ENCODE data around the gene TIAM1.

TIAM1 gene

DNA sequence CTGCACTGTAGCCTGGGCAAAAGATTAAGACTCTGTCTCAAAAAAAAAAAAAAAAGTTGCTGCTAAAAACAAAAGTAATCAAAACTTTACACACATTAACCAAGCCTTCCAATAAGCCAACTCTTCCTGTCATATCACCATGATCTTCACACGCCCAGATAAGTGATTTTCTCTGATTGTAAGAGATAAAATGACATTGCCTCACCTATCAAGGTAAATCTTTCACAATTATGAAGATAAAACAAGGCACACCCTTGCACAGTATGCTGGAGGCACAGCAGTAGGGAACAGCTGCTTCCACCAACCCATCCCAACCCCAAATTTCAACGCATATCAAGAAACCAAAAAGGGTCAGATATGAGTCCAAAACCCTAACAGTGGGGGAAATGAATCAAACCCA is 8.8 kb upstream of the TIAM1 start:
- DNase-seq (ENCODE audit: low read depth): no peak

GRCh38 chr21:31351960-31352359 is 7.9 kb upstream of the TIAM1 start:
- DNase-seq (ENCODE audit: low read depth): no peak

GRCh38 chr21:31351438-31351837 is 7.4 kb upstream of the TIAM1 start:
- DNase-seq (ENCODE audit: low read depth): no peak

- DNase-seq (ENCODE audit: low read depth): no peak
These were observed 5.1 kb upstream of the TIAM1 start for GRCh38 chr21:31349208-31349607.

DNA sequence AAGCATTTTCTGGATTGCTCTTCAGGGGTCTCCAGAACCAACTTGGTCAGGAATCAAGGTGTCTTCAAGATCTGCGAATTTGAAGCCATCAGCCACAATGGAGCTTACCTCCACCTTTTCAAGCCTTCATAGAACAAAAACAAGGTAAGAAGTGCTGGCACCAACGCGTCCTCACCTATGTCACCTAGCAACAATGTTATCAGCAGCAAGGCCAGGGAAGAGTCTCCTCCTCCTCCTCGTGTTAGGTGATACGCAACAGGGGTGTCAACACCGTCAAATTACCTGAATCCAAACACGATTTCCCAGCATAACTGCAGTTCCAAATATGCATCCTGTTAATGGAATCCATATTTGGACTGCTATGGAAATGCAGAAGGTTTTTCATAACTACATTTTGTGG is 4.1 kb upstream of the TIAM1 start:
- no peak for DNase-seq (ENCODE audit: low read depth)

DNA sequence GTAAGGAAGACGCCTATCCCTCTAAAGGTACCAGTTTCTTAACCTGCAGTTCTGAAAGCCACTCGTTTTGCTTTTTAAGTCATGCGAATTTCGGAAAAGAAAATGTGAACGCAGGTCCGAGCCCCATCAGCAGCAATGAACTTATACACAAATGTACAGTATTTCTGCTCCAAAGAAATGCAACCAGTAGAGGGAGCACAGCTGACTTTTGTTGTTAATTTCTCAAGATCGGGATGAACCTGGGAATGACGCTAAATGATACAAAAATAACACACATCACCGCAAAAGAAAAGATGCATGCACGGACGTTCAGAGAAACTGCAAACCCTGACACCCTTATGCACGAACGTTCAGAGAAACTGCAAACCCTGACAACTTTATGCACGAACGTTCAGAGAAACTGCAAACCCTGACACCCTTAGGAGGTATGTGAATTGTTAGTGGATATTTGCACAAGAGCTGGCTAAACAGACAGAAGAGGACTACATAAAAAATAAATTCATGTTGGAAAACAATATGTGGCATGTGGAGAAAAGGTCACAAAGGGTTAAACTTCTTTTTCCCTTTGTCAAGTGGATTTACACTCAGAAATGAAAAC is 3.5 kb upstream of the TIAM1 start:
- DNase-seq (ENCODE audit: low read depth): no peak

- no peak for DNase-seq (ENCODE audit: low read depth)
These were observed 2.3 kb upstream of the TIAM1 start for GRCh38 chr21:31346256-31346821.

GRCh38 chr21:31345136-31345535 is 1.1 kb upstream of the TIAM1 start:
- DNase-seq (ENCODE audit: low read depth): no peak

DNA sequence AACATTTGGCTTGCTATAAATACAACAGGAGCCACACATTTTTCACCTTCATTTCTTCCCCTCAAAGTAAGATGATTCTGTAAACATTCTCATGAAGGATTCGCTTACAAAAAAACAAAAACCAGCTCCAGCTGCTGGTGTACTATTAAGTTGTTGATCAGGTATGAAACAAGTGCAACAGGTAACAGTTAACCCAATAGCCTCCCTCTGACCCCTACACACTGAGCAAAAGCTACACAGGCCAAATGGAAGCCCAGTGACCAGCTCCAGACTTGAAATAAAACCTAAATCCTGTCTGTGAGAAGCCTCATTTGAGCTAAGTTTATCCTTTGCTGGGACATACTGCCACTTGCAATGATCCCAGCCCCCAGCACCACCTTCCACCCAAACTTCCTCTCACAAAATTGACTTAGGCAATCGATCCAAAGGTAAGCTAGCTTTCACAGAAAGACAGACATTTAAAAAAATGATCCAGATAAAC is 991 bp downstream of the TIAM1 start:
- no peak for DNase-seq (ENCODE audit: low read depth)

DNA sequence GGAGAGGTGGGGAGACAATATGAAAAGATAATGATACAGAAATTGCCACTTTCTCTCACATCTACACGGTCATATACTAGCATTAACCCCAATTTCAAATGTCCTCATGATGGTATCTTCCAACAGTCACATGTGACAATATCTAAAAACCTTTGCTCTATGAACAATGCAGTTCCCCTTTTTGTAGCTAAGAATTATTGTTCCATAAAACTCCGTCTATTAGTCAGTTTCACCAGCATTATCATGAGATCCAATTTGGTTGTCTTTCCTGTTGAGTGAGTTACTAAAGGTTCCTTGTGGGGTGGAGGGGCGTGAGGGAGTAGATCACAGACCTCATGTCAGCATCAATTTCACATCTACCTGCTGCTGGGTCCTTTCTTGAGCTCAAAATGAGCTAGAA is 1.7 kb downstream of the TIAM1 start:
- no peak for DNase-seq (ENCODE audit: low read depth)

DNA sequence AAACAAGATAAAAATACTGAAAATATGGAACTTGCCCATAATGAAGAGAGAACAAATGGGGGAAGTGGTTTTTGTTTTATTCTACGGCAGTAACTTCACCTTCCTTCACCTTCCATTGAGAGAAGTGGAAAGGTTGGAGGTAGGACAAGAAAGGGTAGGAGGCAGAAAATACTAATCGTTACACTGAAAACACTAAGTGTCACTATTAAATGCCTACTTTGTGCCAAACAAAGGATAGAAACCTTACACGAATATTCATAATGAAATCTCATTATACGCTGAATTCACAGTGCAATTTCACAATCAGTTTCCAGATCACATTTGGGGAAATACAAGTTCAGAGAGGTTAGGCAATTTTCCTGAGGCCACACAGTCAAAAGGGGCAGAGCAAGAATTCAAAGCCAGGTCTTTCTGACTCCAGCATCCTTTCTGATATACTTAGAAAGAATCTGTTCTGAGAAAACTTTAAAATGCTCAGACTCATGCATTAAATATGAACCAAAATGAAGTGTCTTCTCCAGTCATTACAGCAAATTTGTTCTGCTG is 3.0 kb downstream of the TIAM1 start:
- no peak for DNase-seq (ENCODE audit: low read depth)

- no peak for DNase-seq (ENCODE audit: low read depth)
These were observed 3.5 kb downstream of the TIAM1 start for GRCh38 chr21:31340514-31340913.

DNA sequence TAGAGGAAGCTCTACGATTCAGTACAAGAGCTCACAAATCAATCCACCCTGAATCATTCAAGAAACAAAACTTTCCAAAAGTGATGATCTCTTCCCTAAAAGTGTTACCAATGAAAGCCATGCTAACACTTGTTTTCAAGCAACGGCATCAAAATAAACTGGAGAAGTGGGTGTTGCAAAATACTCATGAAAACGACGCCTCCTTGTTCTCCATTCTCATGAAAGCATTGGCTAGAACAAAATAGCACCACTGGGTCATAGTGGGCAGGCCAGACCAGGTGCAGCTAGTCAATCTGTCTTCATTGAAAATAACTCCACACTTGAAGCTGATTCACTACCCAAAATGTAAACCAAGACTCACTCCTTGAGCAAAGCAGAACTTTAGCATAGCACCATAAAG is 4.3 kb downstream of the TIAM1 start:
- no peak for DNase-seq (ENCODE audit: low read depth)

GRCh38 chr21:31338908-31339368 is 5.1 kb downstream of the TIAM1 start:
- DNase-seq (ENCODE audit: low read depth): no peak

- no peak for DNase-seq (ENCODE audit: low read depth)
These were observed 5.8 kb downstream of the TIAM1 start for GRCh38 chr21:31337996-31338907.

- DNase-seq (ENCODE audit: low read depth): no peak
These were observed 7.0 kb downstream of the TIAM1 start for GRCh38 chr21:31337086-31337485.

DNA sequence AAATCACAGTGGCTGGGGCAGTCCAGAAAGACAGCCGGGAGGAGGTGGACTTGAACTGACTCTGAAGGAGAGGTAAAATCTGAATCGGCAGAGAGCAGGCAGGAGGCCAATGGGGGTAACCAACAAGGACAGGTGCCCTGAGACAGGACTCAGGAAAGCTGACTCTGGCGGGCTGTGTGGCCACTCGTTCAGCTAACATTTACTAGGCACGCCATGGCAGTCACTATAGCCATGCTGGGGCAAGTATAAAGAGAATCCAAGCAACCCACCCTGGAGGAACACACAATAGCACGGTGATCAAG is 7.4 kb downstream of the TIAM1 start:
- no peak for DNase-seq (ENCODE audit: low read depth)

DNA sequence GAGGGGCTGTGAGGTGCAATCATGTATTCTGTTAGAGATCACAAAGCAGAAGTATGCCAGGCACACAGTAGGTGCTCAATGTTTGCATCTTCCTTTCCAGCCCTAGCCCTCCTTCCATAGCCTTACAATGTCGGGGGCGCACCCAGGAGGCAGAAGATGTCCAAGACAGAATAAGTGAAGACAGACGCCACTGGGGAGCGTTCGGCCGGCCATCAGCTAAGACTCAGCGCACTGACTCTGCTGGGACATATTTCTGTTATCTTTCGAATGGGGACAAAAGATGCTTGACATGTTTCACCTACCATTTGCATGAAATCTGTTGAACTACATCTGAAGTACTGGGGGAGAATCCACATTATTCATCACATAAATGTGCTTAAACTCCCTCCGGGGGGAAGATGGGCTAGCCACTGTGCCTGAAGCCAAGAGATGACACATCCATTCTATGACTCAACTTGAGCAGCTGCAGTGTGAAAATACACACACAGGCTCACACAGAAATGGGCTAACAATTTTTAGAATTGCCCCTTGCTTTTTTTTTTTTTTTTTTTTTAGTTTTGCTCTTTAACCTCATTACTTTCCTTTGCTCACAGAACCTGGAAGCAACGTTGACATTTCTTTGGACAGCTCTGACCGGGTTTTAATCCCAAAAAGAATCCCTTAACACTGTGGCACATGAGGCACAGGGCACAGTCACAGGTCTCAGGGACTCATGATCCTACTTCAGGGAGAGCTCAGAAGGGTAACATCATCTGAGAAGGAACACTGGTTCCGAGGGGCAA is 7.9 kb downstream of the TIAM1 start:
- no peak for DNase-seq (ENCODE audit: low read depth)

DNA sequence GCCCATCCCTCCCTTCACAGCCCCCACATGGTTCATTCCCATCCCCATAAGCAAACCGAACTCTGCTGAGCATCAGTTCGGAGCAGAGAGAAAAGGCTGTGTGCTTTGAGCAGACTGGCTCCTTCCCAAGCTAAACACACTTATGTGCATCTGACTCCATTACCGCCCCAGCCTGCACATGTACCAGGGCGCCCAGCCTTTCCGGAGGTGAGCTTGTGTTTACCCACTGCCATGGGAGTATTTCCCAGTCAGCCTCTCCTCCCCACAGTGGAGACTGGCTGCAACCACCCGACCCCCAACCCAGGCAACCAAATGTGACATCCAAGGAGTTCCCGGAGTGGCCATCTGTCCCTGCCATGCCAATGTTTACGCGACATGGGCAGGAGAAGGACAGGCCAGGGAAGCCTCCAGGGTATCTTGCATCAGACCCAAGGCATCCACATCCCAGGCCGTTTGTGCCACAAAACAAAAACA is 9.4 kb downstream of the TIAM1 start:
- DNase-seq (ENCODE audit: low read depth): no peak

DNA sequence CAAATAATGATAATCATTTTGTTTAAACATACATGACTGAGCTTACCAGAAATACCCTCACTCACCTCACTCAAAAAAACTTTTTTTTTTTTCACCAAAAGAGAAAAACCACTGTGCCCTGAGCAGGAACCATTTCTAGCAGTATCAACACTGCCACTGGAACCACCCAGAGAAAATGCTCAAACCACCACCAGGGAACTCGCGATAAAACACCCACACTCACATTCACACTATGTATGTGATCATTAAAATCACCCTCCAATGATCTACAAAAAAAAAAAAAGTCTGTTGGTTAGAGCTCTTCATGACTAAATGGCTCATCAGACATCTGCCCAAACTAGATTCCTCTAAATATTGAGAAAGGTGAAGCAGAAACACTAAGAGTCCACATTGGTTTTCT is 11.5 kb downstream of the TIAM1 start:
- no peak for DNase-seq (ENCODE audit: low read depth)

- DNase-seq (ENCODE audit: low read depth): no peak
These were observed 12.8 kb downstream of the TIAM1 start for GRCh38 chr21:31331231-31331630.

GRCh38 chr21:31330144-31330483 is 13.9 kb downstream of the TIAM1 start:
- DNase-seq (ENCODE audit: low read depth): no peak
